ENCODE measurements around the gene DNLZ. TPM values are rescaled to one million over a fixed set of nuclear protein-coding genes. Genes with fewer than 3 reads are reported as not detected.
A peak's percentile ranks its signal among the peaks of the same experiment; 100 is the strongest.

DNLZ gene
- total and polyA plus RNA-seq, 9 of the 15 experiments (the other 6 are each of a cell fraction or from before 2014, with no cell fraction given) = 0.17 to 44.6 (median 3.4) TPM

- TF ChIP-seq ZNF318 (IDR thresholded peaks at IDR 0.05; ENCODE audit: borderline replicate concordance in 1 of 2, low read depth in 1 of 2) = no peak
- no peak for TF ChIP-seq MED1 (CRISPR knock-in tag; IDR thresholded peaks at IDR 0.05; ENCODE audit: borderline replicate concordance)
- no peak for TF ChIP-seq ZNF766 (CRISPR knock-in tag; conservative IDR thresholded peaks at IDR 0.05)
- TF ChIP-seq CBFB (CRISPR knock-in tag; IDR thresholded peaks at IDR 0.05) = no peak
- no peak for TF ChIP-seq NR4A1 (CRISPR knock-in tag; IDR thresholded peaks at IDR 0.05)
- TF ChIP-seq NR4A1 (tag; IDR thresholded peaks at IDR 0.05) = no peak
- no peak for TF ChIP-seq JUNB (CRISPR knock-in tag; conservative IDR thresholded peaks at IDR 0.05)
- TF ChIP-seq ZNF395 (CRISPR knock-in tag; IDR thresholded peaks at IDR 0.05) = no peak
- peak; percentile 89 for TF ChIP-seq POLR2AphosphoS5 (IDR thresholded peaks at IDR 0.05; ENCODE audit: control insufficient read depth, insufficient read depth, low read depth, low read length)
- TF ChIP-seq PKNOX1 (IDR thresholded peaks at IDR 0.05) = no peak
- TF ChIP-seq ATF4 (CRISPR knock-in tag; IDR thresholded peaks at IDR 0.05) = no peak
- TF ChIP-seq ZNF655 (CRISPR knock-in tag; IDR thresholded peaks at IDR 0.05) = no peak
- no peak for TF ChIP-seq MCM2 (IDR thresholded peaks at IDR 0.05; ENCODE audit: low read depth)
These were observed 47.1 kb upstream of the DNLZ start, which contains the start of the genes ENTR1 and PMPCA (continued) for GRCh38 chr9:136410500-136411287.

Data from K562 (cell line).